HCT116 (cell line): Measurements from ENCODE around the gene CDH11. TPM values are rescaled to one million over a fixed set of nuclear protein-coding genes. Genes with fewer than 3 reads are reported as not detected.

ENCODE experiments used
- ATAC-seq: fragments of 200-7000 bp; cut with Tn5 transposase; 2 replicates; pipeline ENCODE4 v1.9.1; 2020; ENCODE audit warnings: mild to moderate bottlenecking, moderate library complexity
- BruUV-seq: library from RNA; stranded (reverse); fragments of 400-500 nt; replicated peaks from 2 replicates; lab custom pipeline; 2021; lab: Mats Ljungman, UMichigan
- CTCF ChIA-PET: fragments of 300-600 bp; sonication (Branson Sonifier 250); formaldehyde crosslinking; loops from one replicate; lab custom pipeline; 2021; ENCODE audit warnings: antibody characterized with exemption; lab: Charles Lee
- POLR2A ChIA-PET: fragments of 300-600, 350-600 bp; sonication (Branson Sonifier 250); formaldehyde crosslinking; loops from one replicate; lab custom pipeline; 2021; ENCODE audit warnings: antibody characterized with exemption; lab: Charles Lee
- RAD21 ChIA-PET, 2 experiments: fragments of 300-600 bp; sonication (Branson Sonifier 250); formaldehyde crosslinking; loops; one replicate each; lab custom pipeline; 2023; ENCODE audit warnings: low total read pairs in 2 of 2; ENCODE audit not compliant: uncharacterized antibody in 2 of 2, unreplicated experiment in 2 of 2, low non-redundant PET in 1 of 2; lab: Charles Lee
- DNase-seq: peaks from one replicate; pipeline ENCODE4 v3.0.0-alpha.2; 2010; ENCODE audit warnings: low read depth, low spot score
- H2AFZ ChIP-seq: fragments of 200-600 bp; shearing (Covaris generic), sonication (generic); 2 replicates; pipeline ENCODE4 v1.6.1; 2017; ENCODE audit warnings: low read depth, mixed run types, mixed read lengths, antibody characterized with exemption, low read length; ENCODE audit not compliant: poor library complexity, severe bottlenecking
- H3K27ac ChIP-seq: 2 replicates; pipeline ENCODE4 v1.5.1; 2012; ENCODE audit warnings: low read depth, low read length
- H3K27me3 ChIP-seq: fragments of 200-600 bp; sonication (generic); 2 replicates; pipeline ENCODE4 v1.6.1; 2016; ENCODE audit warnings: mixed run types, low read length, mixed read lengths; ENCODE audit not compliant: insufficient read depth
- H3K36me3 ChIP-seq, 2 experiments: fragments of 200-500 bp in 1 of 2; fragments of 200-600 bp in 1 of 2; sonication (Bioruptor generic) in 1 of 2; sonication (generic) in 1 of 2; 2 replicates each; pipeline versions ENCODE4 v1.5.1 to v1.6.1; 2014 to 2016; ENCODE audit warnings: low read length in 2 of 2, inconsistent platforms in 1 of 2, mixed read lengths in 1 of 2, mixed run types in 1 of 2; ENCODE audit not compliant: insufficient read depth in 2 of 2, control insufficient read depth in 1 of 2
- H3K4me1 ChIP-seq, 2 experiments: fragments of 200-600 bp in 1 of 2; sonication (generic) in 1 of 2; 2 replicates each; pipeline versions ENCODE4 v1.5.1 to v1.6.1; 2012 to 2017; ENCODE audit warnings: low read length in 2 of 2, inconsistent platforms in 1 of 2, mild to moderate bottlenecking in 1 of 2, mixed read lengths in 1 of 2, mixed run types in 1 of 2, moderate library complexity in 1 of 2; ENCODE audit not compliant: insufficient read depth in 2 of 2, control insufficient read depth in 1 of 2
- H3K4me2 ChIP-seq: fragments of 200-600 bp; sonication (generic); 2 replicates; pipeline ENCODE4 v1.6.1; 2017; ENCODE audit warnings: mixed run types, low read length, mixed read lengths
- H3K4me3 ChIP-seq, 2 experiments: fragments of 200-600 bp in 1 of 2; sonication (generic) in 1 of 2; replicated peaks in 1 of 2; 2 replicates each; pipeline ENCODE4 v1.5.1; 2011 to 2016; ENCODE audit warnings: low read length in 2 of 2, control low read depth in 1 of 2, low read depth in 1 of 2, mild to moderate bottlenecking in 1 of 2, mixed read lengths in 1 of 2, mixed run types in 1 of 2
- H3K79me2 ChIP-seq: fragments of 200-600 bp; sonication (generic); 2 replicates; pipeline ENCODE4 v1.6.1; 2017; ENCODE audit warnings: mild to moderate bottlenecking, mixed run types, low read length, moderate library complexity, mixed read lengths; ENCODE audit not compliant: insufficient read depth
- H3K9ac ChIP-seq: fragments of 200-600 bp; sonication (generic); 2 replicates; pipeline ENCODE4 v1.6.1; 2016; ENCODE audit warnings: low read length, mixed read lengths
- H3K9me2 ChIP-seq: fragments of 200-600 bp; sonication (generic), shearing (Covaris generic); 2 replicates; pipeline ENCODE4 v1.6.1; 2017; ENCODE audit warnings: mixed run types, mild to moderate bottlenecking, moderate library complexity; ENCODE audit not compliant: insufficient read depth
- H3K9me3 ChIP-seq, 2 experiments: fragments of 200-500 bp in 1 of 2; fragments of 200-600 bp in 1 of 2; sonication (Bioruptor generic) in 1 of 2; sonication (generic) in 1 of 2; 2 replicates each; pipeline ENCODE4 v1.6.1; 2014 to 2017; ENCODE audit warnings: low read length in 2 of 2, mixed read lengths in 2 of 2, inconsistent platforms in 1 of 2, low read depth in 1 of 2, mild to moderate bottlenecking in 1 of 2, mixed run types in 1 of 2, moderate library complexity in 1 of 2; ENCODE audit not compliant: control insufficient read depth in 1 of 2, insufficient read depth in 1 of 2
- H4K20me1 ChIP-seq: fragments of 200-600 bp; sonication (generic), shearing (Covaris generic); 2 replicates; pipeline ENCODE4 v1.6.1; 2017; ENCODE audit warnings: mixed run types, mild to moderate bottlenecking, moderate library complexity; ENCODE audit not compliant: insufficient read depth
- CBX3 ChIP-seq: IDR thresholded peaks from 2 replicates; pipeline ENCODE4 v1.6.1; 2012; ENCODE audit warnings: low read depth
- CEBPB ChIP-seq: IDR thresholded peaks from 2 replicates; pipeline ENCODE4 v1.6.1; 2012; ENCODE audit warnings: low read depth
- CTCF ChIP-seq, 3 experiments: fragments of 200-600 bp in 1 of 3; sonication (generic) in 1 of 3; IDR thresholded peaks in 2 of 3; conservative IDR thresholded peaks in 1 of 3; 2 replicates each; pipeline ENCODE4 v1.5.1; 2012 to 2017; ENCODE audit warnings: low read depth in 2 of 3, low read length in 2 of 3, antibody characterized with exemption in 1 of 3, borderline replicate concordance in 1 of 3, control low read depth in 1 of 3, mild to moderate bottlenecking in 1 of 3, mixed read lengths in 1 of 3, mixed run types in 1 of 3, moderate library complexity in 1 of 3; ENCODE audit not compliant: insufficient read depth in 1 of 3
- ELF1 ChIP-seq: IDR thresholded peaks from 2 replicates; pipeline ENCODE4 v1.6.1; 2012; ENCODE audit warnings: low read depth, borderline replicate concordance
- EZH2 ChIP-seq: fragments of 200-600 bp; sonication (generic); IDR thresholded peaks from 2 replicates; pipeline ENCODE4 v1.6.1; 2017; ENCODE audit warnings: antibody characterized with exemption, mixed run types
- EZH2phosphoT487 ChIP-seq: fragments of 200-600 bp; IDR thresholded peaks from 2 replicates; pipeline ENCODE4 v1.6.1; 2018; ENCODE audit warnings: antibody characterized with exemption, borderline replicate concordance
- JUND ChIP-seq: IDR thresholded peaks from 2 replicates; pipeline ENCODE4 v1.6.1; 2012
- POLR2A ChIP-seq: IDR thresholded peaks from 2 replicates; pipeline ENCODE4 v1.7.0; 2011; ENCODE audit warnings: borderline replicate concordance; ENCODE audit not compliant: insufficient read depth, insufficient read length; ENCODE audit errors: extremely low read depth
- POLR2AphosphoS5 ChIP-seq: IDR thresholded peaks from 2 replicates; pipeline ENCODE4 v1.6.1; 2011; ENCODE audit warnings: mild to moderate bottlenecking, low read depth, low read length, moderate library complexity
- RAD21 ChIP-seq: IDR thresholded peaks from 2 replicates; pipeline ENCODE4 v1.6.1; 2012; ENCODE audit warnings: low read depth, mild to moderate bottlenecking
- REST ChIP-seq: IDR thresholded peaks from 2 replicates; pipeline ENCODE4 v1.6.1; 2012; ENCODE audit warnings: low read depth
- SRF ChIP-seq: IDR thresholded peaks from 2 replicates; pipeline ENCODE4 v1.6.1; 2012; ENCODE audit warnings: low read depth
- ZFX ChIP-seq: fragments of 450-650 bp; IDR thresholded peaks from 2 replicates; pipeline ENCODE4 v1.6.1; 2017
- ZNF274 ChIP-seq: fragments of 200-500 bp; sonication (Bioruptor generic); IDR thresholded peaks from 2 replicates; pipeline ENCODE4 v1.6.1; 2014; ENCODE audit warnings: mild to moderate bottlenecking, low read depth, low read length, inconsistent platforms
- intact Hi-C: fragments of 100-400 bp; cut with micrococcal nuclease; formaldehyde crosslinking; loops from 2 replicates; pipeline ENCODE4 v1.10.0; 2022
- total RNA-seq: library from RNA; stranded (reverse); gene quantifications from one replicate; pipeline ENCODE4 v1.2.1, GENCODE V29; 2021; ENCODE audit not compliant: unreplicated experiment

Gene CDH11
- total RNA-seq, 1 experiment from 2014 or later: 0.52 TPM

- no peak overlapping the region for H3K4me3 ChIP-seq
- H2AFZ ChIP-seq: no peak overlapping the region
- H3K9me3 ChIP-seq: peaks cover 7 to 8% of the 10 kb centered on the region in 2 experiments; a peak in 2 of 4 replicates
- DNase-seq (no peak), ATAC-seq (no peak)
- no peak overlapping the region for H3K9ac ChIP-seq
- ChIA-PET POLR2A (no interaction called here), RAD21 (no interaction called here), CTCF (no interaction called here)
- H3K27ac ChIP-seq: no peak overlapping the region
- H3K9me2 ChIP-seq: no peaks in the 10 kb centered on the region
- H3K4me2 ChIP-seq: no peak overlapping the region
- no peaks in the 10 kb centered on the region for H4K20me1 ChIP-seq
- intact Hi-C loops: no loop called here
- H3K4me1 ChIP-seq: no peaks in the 10 kb centered on the region
- H3K36me3 ChIP-seq: no peaks in the 10 kb centered on the region
- H3K27me3 ChIP-seq: no peaks in the 10 kb centered on the region
- no TSS peak for BruUV-seq
- no peak for TF ChIP-seq CTCF (IDR thresholded peaks at IDR 0.05 in 2 of 3, conservative IDR thresholded peaks at IDR 0.05 in 1 of 3; ENCODE audit: borderline replicate concordance in 1 of 3, insufficient read depth in 1 of 3, low read depth in 2 of 3, low read length in 2 of 3)
- no peaks in the 10 kb centered on the region for H3K79me2 ChIP-seq
Measured at GRCh38 chr16:64933885-64934284, 188.0 kb downstream of the CDH11 start.

GRCh38 chr16:64926476-64926875, 195.4 kb downstream of the CDH11 start:
- ChIA-PET CTCF (no interaction called here), POLR2A (no interaction called here), RAD21 (no interaction called here)
- no peaks in the 10 kb centered on the region for H3K27me3 ChIP-seq
- peaks cover 16 to 25% of the 10 kb centered on the region in 2 experiments; a peak in 2 of 4 replicates for H3K9me3 ChIP-seq
- H3K4me1 ChIP-seq: no peaks in the 10 kb centered on the region
- DNase-seq: no peak
- no peaks in the 10 kb centered on the region for H3K9me2 ChIP-seq
- no peak overlapping the region for H3K4me3 ChIP-seq
- no peak overlapping the region for H2AFZ ChIP-seq
- H3K36me3 ChIP-seq: no peaks in the 10 kb centered on the region
- BruUV-seq: no TSS peak
- ATAC-seq: no peak
- no peaks in the 10 kb centered on the region for H4K20me1 ChIP-seq
- H3K27ac ChIP-seq: no peak overlapping the region
- no peak overlapping the region for H3K4me2 ChIP-seq
- H3K79me2 ChIP-seq: no peaks in the 10 kb centered on the region
- intact Hi-C loops: no loop called here
- no peak overlapping the region for H3K9ac ChIP-seq
- no peak for TF ChIP-seq POLR2AphosphoS5
- no peak for TF ChIP-seq CEBPB
- no peak for TF ChIP-seq EZH2
- TF ChIP-seq POLR2A: no peak
- no peak for TF ChIP-seq ELF1
- TF ChIP-seq SRF: no peak
- no peak for TF ChIP-seq ZFX
- TF ChIP-seq EZH2phosphoT487: no peak
- TF ChIP-seq CBX3: no peak
- TF ChIP-seq CTCF (IDR thresholded peaks at IDR 0.05 in 2 of 3, conservative IDR thresholded peaks at IDR 0.05 in 1 of 3; ENCODE audit: borderline replicate concordance in 1 of 3, insufficient read depth in 1 of 3, low read depth in 2 of 3, low read length in 2 of 3): no peak
- TF ChIP-seq RAD21: no peak
- no peak for TF ChIP-seq REST
- TF ChIP-seq ZNF274: no peak
- TF ChIP-seq JUND: no peak
